Hepatocyte (in vitro differentiated cells): Measurements from ENCODE around the gene PLEKHD1. TPM values are rescaled to one million over a fixed set of nuclear protein-coding genes. Genes with fewer than 3 reads are reported as not detected.

Experiments used
- DNase-seq: peaks from one replicate; pipeline ENCODE4 v3.0.0-alpha.2; 2016; ENCODE audit warnings: low spot score
- H2AFZ ChIP-seq: fragments of 200-600 bp; sonication (generic); 2 replicates; pipeline ENCODE4 v1.6.0; 2016; ENCODE audit warnings: antibody characterized with exemption, mild to moderate bottlenecking
- H3K27ac ChIP-seq: fragments of 200-600 bp; sonication (generic); 2 replicates; pipeline ENCODE4 v1.5.1; 2016; ENCODE audit warnings: mild to moderate bottlenecking
- H3K27me3 ChIP-seq: fragments of 200-600 bp; sonication (generic); 2 replicates; pipeline ENCODE4 v1.6.1; 2016
- H3K36me3 ChIP-seq: fragments of 200-600 bp; sonication (generic); replicated peaks from 2 replicates; pipeline ENCODE4 v1.5.1; 2016; ENCODE audit warnings: low read depth; ENCODE audit not compliant: insufficient read depth
- H3K4me1 ChIP-seq: fragments of 200-600 bp; sonication (generic); 2 replicates; pipeline ENCODE4 v1.5.1; 2016; ENCODE audit warnings: mild to moderate bottlenecking, moderate library complexity; ENCODE audit not compliant: insufficient read depth
- H3K4me2 ChIP-seq: fragments of 200-600 bp; sonication (generic); 2 replicates; pipeline ENCODE4 v1.6.0; 2016
- H3K4me3 ChIP-seq: fragments of 200-600 bp; sonication (generic); 2 replicates; pipeline ENCODE4 v1.5.1; 2016; ENCODE audit warnings: mild to moderate bottlenecking
- H3K79me2 ChIP-seq: fragments of 200-600 bp; sonication (generic); 2 replicates; pipeline ENCODE4 v1.6.0; 2017; ENCODE audit warnings: mild to moderate bottlenecking
- H3K9me2 ChIP-seq: fragments of 200-600 bp; sonication (generic); replicated peaks from 2 replicates; pipeline ENCODE4 v1.6.0; 2017; ENCODE audit warnings: mild to moderate bottlenecking; ENCODE audit not compliant: insufficient read depth
- H3K9me3 ChIP-seq: fragments of 200-600 bp; sonication (generic); 2 replicates; pipeline ENCODE4 v1.5.1; 2016; ENCODE audit warnings: low read depth, mild to moderate bottlenecking
- H4K20me1 ChIP-seq: fragments of 200-600 bp; sonication (generic); 2 replicates; pipeline ENCODE4 v1.6.0; 2016; ENCODE audit warnings: mild to moderate bottlenecking; ENCODE audit not compliant: insufficient read depth, poor library complexity, severe bottlenecking
- EZH2 ChIP-seq: fragments of 200-600 bp; sonication (generic); IDR thresholded peaks from 2 replicates; pipeline ENCODE4 v1.6.1; 2016; ENCODE audit warnings: antibody characterized with exemption, mild to moderate bottlenecking, borderline replicate concordance
- EZH2phosphoT487 ChIP-seq: fragments of 200-600 bp; sonication (generic); IDR thresholded peaks from one replicate; pipeline ENCODE4 v1.6.1; 2018; ENCODE audit warnings: antibody characterized with exemption, mild to moderate bottlenecking, low read depth, moderate library complexity; ENCODE audit not compliant: unreplicated experiment, severe bottlenecking
- WGBS: methylation state at CpG from one replicate; pipeline ENCODE4 v1.1.6; 2016; ENCODE audit warnings: low lambda C conversion rate; ENCODE audit errors: missing lambda C conversion rate; 5-methylcytosine and 5-hydroxymethylcytosine counted together
- polyA plus RNA-seq: library from polyadenylated mRNA; unstranded; fragments of >200 nt; fragmentation: Nextera tagmentation; extraction: Ambion mirVana; gene quantifications from 2 replicates; pipeline ENCODE4 v1.2.1, GENCODE V29; 2016
- total RNA-seq: library from RNA; depleted of rRNA; stranded (reverse); fragments of >200 nt; gene quantifications from 2 replicates; pipeline ENCODE4 v1.2.3, GENCODE V29; 2014
- TF ChIP-seq, protein P1 (sequence below): fragments of 200-600 bp; sonication (generic); IDR thresholded peaks from 2 replicates; pipeline ENCODE4 v1.5.1; 2016; ENCODE audit warnings: antibody characterized with exemption, mild to moderate bottlenecking; ENCODE audit not compliant: poor library complexity

The PLEKHD1 gene
- total and polyA plus RNA-seq, 2 experiments from 2014 or later: not detected

DNA sequence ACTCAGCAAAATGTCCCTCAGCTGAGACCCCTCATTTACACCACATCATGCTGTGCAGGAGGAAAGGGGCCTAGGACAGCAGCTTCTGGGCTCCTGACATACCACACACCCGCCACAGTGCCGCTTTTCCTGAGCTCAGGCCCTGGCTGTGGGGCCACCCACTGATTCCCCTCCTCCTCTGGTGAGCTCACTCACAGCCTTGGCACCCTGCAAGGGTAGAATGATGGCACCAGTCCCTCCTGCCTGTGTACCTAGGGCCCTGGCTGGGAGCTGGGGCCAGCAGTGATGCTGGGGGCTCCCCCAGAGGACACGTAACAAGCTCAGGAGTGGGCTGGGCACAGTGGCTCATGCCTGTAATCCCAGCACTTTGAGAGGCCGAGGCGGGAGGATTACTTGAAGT lies 44.4 kb downstream of the PLEKHD1 start:
- WGBS: 89% methylated on average over 5 of the region's 5 CpGs
- H3K9me2 ChIP-seq: no peaks in the 10 kb centered on the region
- peaks cover 3% of the 10 kb centered on the region for H3K27me3 ChIP-seq
- H2AFZ ChIP-seq: no peak overlapping the region
- TF ChIP-seq EZH2phosphoT487 (no peak), EZH2 (no peak)
- TF ChIP-seq, protein P1, sequence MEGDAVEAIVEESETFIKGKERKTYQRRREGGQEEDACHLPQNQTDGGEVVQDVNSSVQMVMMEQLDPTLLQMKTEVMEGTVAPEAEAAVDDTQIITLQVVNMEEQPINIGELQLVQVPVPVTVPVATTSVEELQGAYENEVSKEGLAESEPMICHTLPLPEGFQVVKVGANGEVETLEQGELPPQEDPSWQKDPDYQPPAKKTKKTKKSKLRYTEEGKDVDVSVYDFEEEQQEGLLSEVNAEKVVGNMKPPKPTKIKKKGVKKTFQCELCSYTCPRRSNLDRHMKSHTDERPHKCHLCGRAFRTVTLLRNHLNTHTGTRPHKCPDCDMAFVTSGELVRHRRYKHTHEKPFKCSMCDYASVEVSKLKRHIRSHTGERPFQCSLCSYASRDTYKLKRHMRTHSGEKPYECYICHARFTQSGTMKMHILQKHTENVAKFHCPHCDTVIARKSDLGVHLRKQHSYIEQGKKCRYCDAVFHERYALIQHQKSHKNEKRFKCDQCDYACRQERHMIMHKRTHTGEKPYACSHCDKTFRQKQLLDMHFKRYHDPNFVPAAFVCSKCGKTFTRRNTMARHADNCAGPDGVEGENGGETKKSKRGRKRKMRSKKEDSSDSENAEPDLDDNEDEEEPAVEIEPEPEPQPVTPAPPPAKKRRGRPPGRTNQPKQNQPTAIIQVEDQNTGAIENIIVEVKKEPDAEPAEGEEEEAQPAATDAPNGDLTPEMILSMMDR: no peak
- H3K27ac ChIP-seq: no peak overlapping the region
- H3K36me3 ChIP-seq: no peaks in the 10 kb centered on the region
- H3K4me2 ChIP-seq: no peak overlapping the region
- no peaks in the 10 kb centered on the region for H3K79me2 ChIP-seq
- H4K20me1 ChIP-seq: no peaks in the 10 kb centered on the region
- no peaks in the 10 kb centered on the region for H3K9me3 ChIP-seq
- no peak for DNase-seq
- no peak overlapping the region for H3K4me3 ChIP-seq
- no peaks in the 10 kb centered on the region for H3K4me1 ChIP-seq

DNA sequence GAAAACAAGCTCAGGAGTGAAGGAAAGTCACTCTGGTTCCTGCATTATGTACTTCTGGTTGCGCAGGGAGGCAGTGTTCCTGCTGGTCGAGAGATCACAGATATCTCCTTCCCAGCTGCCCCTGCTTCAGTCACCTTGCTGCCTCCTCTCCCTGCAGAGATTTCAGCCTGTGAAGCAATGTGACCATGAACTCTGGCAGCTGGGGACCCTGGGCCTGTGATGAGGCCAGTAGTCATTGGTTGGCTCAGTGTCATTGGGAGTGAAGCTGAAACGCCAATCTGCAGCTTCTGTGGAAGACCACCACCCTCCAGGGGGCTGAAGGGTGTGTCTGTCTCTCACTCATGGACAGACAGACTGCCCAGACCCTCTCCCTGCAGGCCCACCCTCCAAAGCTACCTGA lies 45.0 kb downstream of the PLEKHD1 start:
- no peaks in the 10 kb centered on the region for H3K4me1 ChIP-seq
- H3K9me2 ChIP-seq: no peaks in the 10 kb centered on the region
- no peak for DNase-seq
- H3K4me3 ChIP-seq: no peak overlapping the region
- no peaks in the 10 kb centered on the region for H3K9me3 ChIP-seq
- 75% methylated on average over 3 of the region's 3 CpGs for WGBS
- no peaks in the 10 kb centered on the region for H3K79me2 ChIP-seq
- no peaks in the 10 kb centered on the region for H4K20me1 ChIP-seq
- no peak overlapping the region for H3K27ac ChIP-seq
- TF ChIP-seq, protein P1: no peak
- TF ChIP-seq EZH2phosphoT487 (no peak), EZH2 (no peak)
- H3K27me3 ChIP-seq: peaks cover 3% of the 10 kb centered on the region
- H2AFZ ChIP-seq: no peak overlapping the region
- H3K36me3 ChIP-seq: no peaks in the 10 kb centered on the region
- H3K4me2 ChIP-seq: no peak overlapping the region

DNA sequence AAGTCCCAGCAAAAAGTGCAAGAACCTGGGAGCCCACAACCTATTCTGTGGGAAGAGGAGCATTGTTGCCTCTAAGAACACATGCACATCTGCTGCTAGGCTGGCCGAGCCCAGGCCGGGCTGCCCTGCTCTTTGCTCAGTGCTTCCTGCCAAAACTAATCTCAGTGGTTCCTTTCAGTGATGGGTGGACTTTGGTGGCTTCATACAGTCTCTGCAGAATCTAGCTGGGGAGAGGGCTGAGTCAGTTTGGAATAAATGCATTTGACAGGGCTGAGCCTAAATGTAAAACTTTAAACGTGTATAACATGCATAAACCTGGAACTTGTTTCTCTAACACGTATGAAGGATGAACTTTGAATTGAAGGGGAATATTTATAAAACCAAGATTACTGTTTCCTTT lies 45.6 kb downstream of the PLEKHD1 start:
- H3K4me1 ChIP-seq: no peaks in the 10 kb centered on the region
- WGBS: 82% methylated on average over 4 of the region's 4 CpGs
- no peaks in the 10 kb centered on the region for H4K20me1 ChIP-seq

More for the DNA sequence above, 45.6 kb downstream of the PLEKHD1 start:
- no peak for DNase-seq
- Histone ChIP-seq H3K4me3 (no peak overlapping the region), H3K4me2 (no peak overlapping the region), H3K79me2 (no peaks in the 10 kb centered on the region), H3K9me3 (no peaks in the 10 kb centered on the region), H3K9me2 (no peaks in the 10 kb centered on the region), H2AFZ (no peak overlapping the region), H3K27ac (no peak overlapping the region), H3K27me3 (peaks cover 3% of the 10 kb centered on the region), H3K36me3 (no peaks in the 10 kb centered on the region)
- TF ChIP-seq EZH2phosphoT487: no peak
- TF ChIP-seq EZH2: no peak
- TF ChIP-seq, protein P1: no peak
